Trophoblast cell (in vitro differentiated cells and primary cell): ENCODE data around the gene TMEM61.

Experiments used
- DNase-seq, 2 donors: peaks; one replicate each; pipeline ENCODE4 v3.0.0-alpha.2; 2016
- H2AFZ ChIP-seq: 2 replicates; pipeline ENCODE4 v1.6.1; 2013; ENCODE audit warnings: low read length, moderate library complexity, mild to moderate bottlenecking; ENCODE audit not compliant: insufficient read depth, poor library complexity
- H2AK5ac ChIP-seq: 2 replicates; pipeline ENCODE4 v1.6.1; 2013; ENCODE audit warnings: mild to moderate bottlenecking, low read length
- H2BK120ac ChIP-seq: 2 replicates; pipeline ENCODE4 v1.6.1; 2013; ENCODE audit warnings: low read length, mild to moderate bottlenecking, moderate library complexity; ENCODE audit not compliant: insufficient read depth, poor library complexity
- H2BK12ac ChIP-seq: 2 replicates; pipeline ENCODE4 v1.6.1; 2013; ENCODE audit warnings: mild to moderate bottlenecking, low read length, moderate library complexity
- H2BK5ac ChIP-seq: 2 replicates; pipeline ENCODE4 v1.6.1; 2013; ENCODE audit warnings: low read length, low read depth, moderate library complexity, mild to moderate bottlenecking; ENCODE audit not compliant: poor library complexity
- H3K14ac ChIP-seq: 2 replicates; pipeline ENCODE4 v1.6.1; 2013; ENCODE audit warnings: mild to moderate bottlenecking, low read length
- H3K18ac ChIP-seq: 2 replicates; pipeline ENCODE4 v1.6.1; 2013; ENCODE audit warnings: mild to moderate bottlenecking, low read length
- H3K23ac ChIP-seq: 2 replicates; pipeline ENCODE4 v1.6.1; 2013; ENCODE audit warnings: low read length
- H3K27ac ChIP-seq: 2 replicates; pipeline ENCODE4 v1.5.1; 2013; ENCODE audit warnings: low read depth, mild to moderate bottlenecking, inconsistent platforms, low read length, moderate library complexity
- H3K27me3 ChIP-seq: 2 replicates; pipeline ENCODE4 v1.6.1; 2013; ENCODE audit warnings: inconsistent platforms, mild to moderate bottlenecking, low read length, moderate library complexity; ENCODE audit not compliant: insufficient read depth
- H3K36me3 ChIP-seq, 2 experiments: 1 replicate in 1 of 2; 2 replicates in 1 of 2; pipeline ENCODE4 v1.6.1; 2013; ENCODE audit warnings: low read length in 2 of 2, mild to moderate bottlenecking in 2 of 2, moderate library complexity in 1 of 2; ENCODE audit not compliant: insufficient read depth in 2 of 2, control insufficient read depth in 1 of 2
- H3K4ac ChIP-seq: 2 replicates; pipeline ENCODE4 v1.6.1; 2013; ENCODE audit warnings: low read depth, mild to moderate bottlenecking, low read length, moderate library complexity
- H3K4me1 ChIP-seq, 2 experiments: 1 replicate in 1 of 2; 2 replicates in 1 of 2; pipeline ENCODE4 v1.6.1; 2013; ENCODE audit warnings: low read length in 2 of 2, mild to moderate bottlenecking in 2 of 2, moderate library complexity in 1 of 2; ENCODE audit not compliant: insufficient read depth in 2 of 2, control insufficient read depth in 1 of 2
- H3K4me2 ChIP-seq: 2 replicates; pipeline ENCODE4 v1.6.1; 2013; ENCODE audit warnings: inconsistent platforms, mild to moderate bottlenecking, low read length, moderate library complexity
- H3K4me3 ChIP-seq: 2 replicates; pipeline ENCODE4 v1.5.1; 2013; ENCODE audit warnings: mild to moderate bottlenecking, low read depth, low read length, inconsistent platforms
- H3K79me1 ChIP-seq: one replicate; pipeline ENCODE4 v1.6.1; 2013; ENCODE audit warnings: low read length
- H3K79me2 ChIP-seq: 2 replicates; pipeline ENCODE4 v1.6.1; 2013; ENCODE audit warnings: low read length, mild to moderate bottlenecking; ENCODE audit not compliant: control insufficient read depth, insufficient read depth, poor library complexity
- H3K9ac ChIP-seq: 2 replicates; pipeline ENCODE4 v1.6.1; 2013; ENCODE audit warnings: mild to moderate bottlenecking, low read length
- H3K9me3 ChIP-seq: 2 replicates; pipeline ENCODE4 v1.6.1; 2013; ENCODE audit warnings: low read depth, mild to moderate bottlenecking, control low read depth, inconsistent platforms, low read length; ENCODE audit not compliant: insufficient read depth
- H4K12ac ChIP-seq: 2 replicates; pipeline ENCODE4 v1.6.1; 2013; ENCODE audit warnings: low read depth, mild to moderate bottlenecking, low read length, moderate library complexity
- H4K8ac ChIP-seq: 2 replicates; pipeline ENCODE4 v1.6.1; 2013; ENCODE audit warnings: low read depth, mild to moderate bottlenecking, low read length, moderate library complexity
- H4K91ac ChIP-seq: one replicate; pipeline ENCODE4 v1.6.1; 2013; ENCODE audit warnings: low read depth, mild to moderate bottlenecking, low read length, moderate library complexity
- WGBS: extraction: QIAGEN DNeasy Blood & Tissue Kit; methylation state at CpG from one replicate; pipeline ENCODE4 v1.1.7; 2013; ENCODE audit warnings: missing lambda C conversion rate; ENCODE audit not compliant: insufficient read length, insufficient coverage; ENCODE audit errors: extremely low coverage; 5-methylcytosine and 5-hydroxymethylcytosine counted together

TMEM61 gene

GRCh38 chr1:54980046-54980527 is 341 bp upstream of the TMEM61 start:
- no CpG with 5 or more reads among the region's 25 CpGs for WGBS
- H3K14ac ChIP-seq: no peak overlapping the region

GRCh38 chr1:54981466-54981865 is 1.0 kb downstream of the TMEM61 start:
- DNase-seq: no peak
- Histone ChIP-seq H3K9ac (no peak overlapping the region), H2AFZ (no peak overlapping the region), H2AK5ac (no peak overlapping the region), H3K18ac (no peak overlapping the region), H3K79me1 (peaks cover 2% of the 10 kb centered on the region), H3K27me3 (peaks cover 14% of the 10 kb centered on the region), H4K91ac (no peak overlapping the region), H2BK120ac (no peak overlapping the region), H3K4me3 (no peak overlapping the region), H3K4ac (no peak overlapping the region), H3K79me2 (no peaks in the 10 kb centered on the region), H2BK5ac (no peak overlapping the region), H2BK12ac (no peak overlapping the region), H3K9me3 (no peaks in the 10 kb centered on the region), H3K14ac (no peak overlapping the region), H4K8ac (no peak overlapping the region), H3K36me3 (no peaks in the 10 kb centered on the region), H4K12ac (no peak overlapping the region), H3K4me2 (no peak overlapping the region), H3K4me1 (peaks cover 9 to 15% of the 10 kb centered on the region in 2 experiments), H3K27ac (no peak overlapping the region), H3K23ac (no peak overlapping the region)
- no CpG with 5 or more reads among the region's 8 CpGs for WGBS

More at GRCh38 chr1:54980046-54980527, 341 bp upstream of the TMEM61 start:
- Histone ChIP-seq H3K4ac (no peak overlapping the region), H3K4me2 (peak overlapping the region; percentile 67), H3K79me2 (no peaks in the 10 kb centered on the region), H3K9me3 (no peaks in the 10 kb centered on the region), H3K27me3 (peaks cover 14% of the 10 kb centered on the region), H4K12ac (no peak overlapping the region), H3K27ac (no peak overlapping the region), H3K4me1 (peaks cover 9 to 17% of the 10 kb centered on the region in 2 experiments), H4K8ac (no peak overlapping the region), H3K18ac (no peak overlapping the region), H4K91ac (no peak overlapping the region), H3K9ac (no peak overlapping the region), H2BK12ac (no peak overlapping the region), H3K4me3 (no peak overlapping the region), H3K23ac (no peak overlapping the region), H2AFZ (no peak overlapping the region), H2BK120ac (no peak overlapping the region), H2BK5ac (no peak overlapping the region), H3K79me1 (peaks cover 2% of the 10 kb centered on the region), H2AK5ac (no peak overlapping the region), H3K36me3 (no peaks in the 10 kb centered on the region)
- no peak for DNase-seq

- Histone ChIP-seq H3K27me3 (peaks cover 14% of the 10 kb centered on the region), H3K4me3 (no peak overlapping the region), H2BK5ac (no peak overlapping the region), H2AK5ac (no peak overlapping the region), H3K79me1 (peaks cover 2% of the 10 kb centered on the region), H3K4me1 (peaks cover 5 to 12% of the 10 kb centered on the region in 2 experiments), H3K79me2 (no peaks in the 10 kb centered on the region), H2BK12ac (no peak overlapping the region), H2AFZ (no peak overlapping the region), H3K36me3 (no peaks in the 10 kb centered on the region), H3K23ac (no peak overlapping the region), H4K8ac (no peak overlapping the region), H3K9ac (no peak overlapping the region), H3K27ac (no peak overlapping the region), H2BK120ac (no peak overlapping the region), H3K14ac (no peak overlapping the region), H3K4me2 (no peak overlapping the region), H3K9me3 (no peaks in the 10 kb centered on the region), H4K91ac (no peak overlapping the region), H3K18ac (no peak overlapping the region), H3K4ac (no peak overlapping the region), H4K12ac (no peak overlapping the region)
- DNase-seq: no peak
Observed at GRCh38 chr1:54982739-54983138, 2.3 kb downstream of the TMEM61 start.

- Histone ChIP-seq H3K4me2 (no peak overlapping the region), H4K91ac (no peak overlapping the region), H3K18ac (no peak overlapping the region), H3K4ac (no peak overlapping the region), H3K79me2 (no peaks in the 10 kb centered on the region), H3K9ac (no peak overlapping the region), H2BK5ac (no peak overlapping the region), H2BK12ac (no peak overlapping the region), H3K23ac (no peak overlapping the region), H2BK120ac (no peak overlapping the region), H3K27me3 (peaks cover 14% of the 10 kb centered on the region), H2AFZ (no peak overlapping the region), H4K8ac (no peak overlapping the region), H3K4me3 (no peak overlapping the region), H3K36me3 (no peaks in the 10 kb centered on the region), H3K4me1 (peaks cover 3 to 10% of the 10 kb centered on the region in 2 experiments), H3K27ac (no peak overlapping the region), H3K14ac (no peak overlapping the region), H3K9me3 (no peaks in the 10 kb centered on the region), H3K79me1 (no peaks in the 10 kb centered on the region), H2AK5ac (no peak overlapping the region), H4K12ac (no peak overlapping the region)
- no CpG with 5 or more reads among the region's 7 CpGs for WGBS
- no peak for DNase-seq
Observed at GRCh38 chr1:54984131-54984842, 3.9 kb downstream of the TMEM61 start.
